SU-DHL-6 (cell line): ENCODE data around the gene RAD51C.

Experiments used
- EZH2phosphoT487 ChIP-seq: fragments of 200-600 bp; sonication (generic), shearing (Covaris generic); conservative IDR thresholded peaks from 2 replicates; pipeline ENCODE4 v1.6.1; 2018; ENCODE audit warnings: mild to moderate bottlenecking, antibody characterized with exemption, low read length, moderate library complexity, mixed read lengths
- TF ChIP-seq, protein P1 (sequence below): fragments of 200-600 bp; sonication (generic); IDR thresholded peaks from one replicate; pipeline ENCODE4 v1.5.1; 2017; ENCODE audit warnings: antibody characterized with exemption, mild to moderate bottlenecking, low read length, moderate library complexity; ENCODE audit not compliant: insufficient read depth, poor library complexity, severe bottlenecking

DNA sequence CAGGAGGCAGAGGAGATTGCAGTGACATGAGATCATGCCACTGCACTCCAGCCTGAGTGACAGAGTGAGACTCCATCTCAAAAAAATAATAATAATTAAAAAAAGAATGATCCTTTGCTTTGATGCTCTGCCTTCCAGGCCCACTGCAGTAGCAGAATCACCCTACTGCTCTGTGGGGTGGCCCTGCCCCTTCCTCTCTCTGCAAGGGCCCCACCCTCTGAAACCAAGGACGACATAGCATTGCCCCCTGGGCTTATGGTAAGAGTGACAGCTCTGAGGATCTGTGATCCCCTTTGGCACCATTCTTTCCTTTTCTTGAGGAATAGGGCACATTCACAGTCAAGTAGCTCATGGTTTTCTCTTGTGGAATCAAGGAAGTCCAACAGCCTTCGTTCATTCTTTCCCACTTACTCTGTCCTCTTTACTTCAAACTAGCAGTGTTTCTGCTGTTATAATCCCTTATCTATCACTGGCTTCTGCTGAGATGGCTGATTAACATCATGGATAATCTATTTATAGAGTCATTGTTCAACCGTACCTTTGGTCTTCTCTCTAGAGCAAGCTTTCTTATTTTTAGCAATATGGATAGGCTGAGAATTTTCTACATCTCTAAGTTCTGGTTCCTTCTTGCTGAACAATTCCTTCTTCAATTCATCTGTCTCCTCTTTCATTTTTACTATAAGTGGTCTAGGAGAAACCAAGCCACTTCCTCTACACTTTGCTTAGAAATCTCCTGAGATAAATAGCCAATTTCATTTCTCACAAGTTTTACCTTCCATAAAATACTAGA is 14.1 kb downstream of the RAD51C start:
- TF ChIP-seq, protein P1, sequence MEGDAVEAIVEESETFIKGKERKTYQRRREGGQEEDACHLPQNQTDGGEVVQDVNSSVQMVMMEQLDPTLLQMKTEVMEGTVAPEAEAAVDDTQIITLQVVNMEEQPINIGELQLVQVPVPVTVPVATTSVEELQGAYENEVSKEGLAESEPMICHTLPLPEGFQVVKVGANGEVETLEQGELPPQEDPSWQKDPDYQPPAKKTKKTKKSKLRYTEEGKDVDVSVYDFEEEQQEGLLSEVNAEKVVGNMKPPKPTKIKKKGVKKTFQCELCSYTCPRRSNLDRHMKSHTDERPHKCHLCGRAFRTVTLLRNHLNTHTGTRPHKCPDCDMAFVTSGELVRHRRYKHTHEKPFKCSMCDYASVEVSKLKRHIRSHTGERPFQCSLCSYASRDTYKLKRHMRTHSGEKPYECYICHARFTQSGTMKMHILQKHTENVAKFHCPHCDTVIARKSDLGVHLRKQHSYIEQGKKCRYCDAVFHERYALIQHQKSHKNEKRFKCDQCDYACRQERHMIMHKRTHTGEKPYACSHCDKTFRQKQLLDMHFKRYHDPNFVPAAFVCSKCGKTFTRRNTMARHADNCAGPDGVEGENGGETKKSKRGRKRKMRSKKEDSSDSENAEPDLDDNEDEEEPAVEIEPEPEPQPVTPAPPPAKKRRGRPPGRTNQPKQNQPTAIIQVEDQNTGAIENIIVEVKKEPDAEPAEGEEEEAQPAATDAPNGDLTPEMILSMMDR: no peak
- TF ChIP-seq EZH2phosphoT487: no peak
